Endothelial cell of umbilical vein (primary cell): Measurements from ENCODE around the gene CCDC60.

ENCODE experiments used
- EZH2 ChIP-seq: IDR thresholded peaks from 2 replicates; pipeline ENCODE4 v1.6.1; 2012; ENCODE audit warnings: borderline replicate concordance, low read depth, mild to moderate bottlenecking, moderate library complexity, low read length, inconsistent platforms; ENCODE audit not compliant: severe bottlenecking
- POLR2A ChIP-seq: IDR thresholded peaks from 2 replicates; pipeline ENCODE4 v1.6.1; 2012; ENCODE audit warnings: low read depth, mild to moderate bottlenecking, control low read depth, low read length
- POLR2AphosphoS5 ChIP-seq: IDR thresholded peaks from 2 replicates; pipeline ENCODE4 v1.6.1; 2012; ENCODE audit warnings: low read depth, mild to moderate bottlenecking, control low read depth, low read length, moderate library complexity; ENCODE audit not compliant: insufficient read depth
- TF ChIP-seq, protein P1 (sequence below), 2 donors: IDR thresholded peaks; 1 replicate in 1 of 2; 2 replicates in 1 of 2; pipeline ENCODE4 v1.5.1; 2011; ENCODE audit warnings: low read length in 2 of 2, mild to moderate bottlenecking in 2 of 2, moderate library complexity in 2 of 2, control low read depth in 1 of 2, inconsistent platforms in 1 of 2, low read depth in 1 of 2; ENCODE audit not compliant: insufficient read depth in 1 of 2; ENCODE audit errors: extremely low read depth in 1 of 2

DNA sequence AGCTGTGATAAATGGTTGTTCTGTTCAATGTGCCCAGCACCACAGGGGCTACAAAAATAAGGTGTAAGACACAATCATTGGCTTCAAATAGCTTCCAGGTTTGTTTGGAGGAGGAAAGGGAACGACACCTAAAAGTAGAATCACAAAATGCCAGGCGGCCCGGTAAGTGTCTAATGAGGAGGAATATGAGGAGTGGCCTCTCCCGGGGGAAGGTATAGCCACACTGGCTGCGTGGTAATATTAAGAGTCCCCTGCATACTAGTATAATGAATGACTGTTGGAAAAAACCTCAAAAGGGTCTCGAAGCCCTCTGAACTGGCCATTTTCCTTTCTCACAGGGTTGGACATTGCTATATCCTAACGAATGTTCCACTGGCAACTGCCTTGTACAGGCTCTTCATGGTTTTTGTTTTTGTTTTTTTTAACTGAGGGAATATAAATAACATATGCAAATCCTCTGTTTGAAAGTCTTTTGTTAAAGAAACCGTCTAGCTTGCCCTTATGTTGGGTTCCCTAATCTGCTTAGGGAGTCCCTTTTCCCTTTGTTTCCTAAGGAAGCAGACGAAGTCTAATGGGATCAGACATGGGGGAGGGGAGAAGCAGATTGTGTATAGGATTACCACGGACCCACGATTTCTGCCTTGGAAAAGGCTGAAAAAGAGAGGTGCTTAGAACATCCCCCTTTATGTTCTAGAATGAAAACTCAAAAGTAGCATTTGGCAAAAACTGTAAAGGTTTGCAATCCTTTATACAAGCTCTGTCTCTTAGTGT is 4.2 kb downstream of the CCDC60 start:
- TF ChIP-seq POLR2A (no peak), POLR2AphosphoS5 (no peak), EZH2 (no peak)
- TF ChIP-seq, protein P1, sequence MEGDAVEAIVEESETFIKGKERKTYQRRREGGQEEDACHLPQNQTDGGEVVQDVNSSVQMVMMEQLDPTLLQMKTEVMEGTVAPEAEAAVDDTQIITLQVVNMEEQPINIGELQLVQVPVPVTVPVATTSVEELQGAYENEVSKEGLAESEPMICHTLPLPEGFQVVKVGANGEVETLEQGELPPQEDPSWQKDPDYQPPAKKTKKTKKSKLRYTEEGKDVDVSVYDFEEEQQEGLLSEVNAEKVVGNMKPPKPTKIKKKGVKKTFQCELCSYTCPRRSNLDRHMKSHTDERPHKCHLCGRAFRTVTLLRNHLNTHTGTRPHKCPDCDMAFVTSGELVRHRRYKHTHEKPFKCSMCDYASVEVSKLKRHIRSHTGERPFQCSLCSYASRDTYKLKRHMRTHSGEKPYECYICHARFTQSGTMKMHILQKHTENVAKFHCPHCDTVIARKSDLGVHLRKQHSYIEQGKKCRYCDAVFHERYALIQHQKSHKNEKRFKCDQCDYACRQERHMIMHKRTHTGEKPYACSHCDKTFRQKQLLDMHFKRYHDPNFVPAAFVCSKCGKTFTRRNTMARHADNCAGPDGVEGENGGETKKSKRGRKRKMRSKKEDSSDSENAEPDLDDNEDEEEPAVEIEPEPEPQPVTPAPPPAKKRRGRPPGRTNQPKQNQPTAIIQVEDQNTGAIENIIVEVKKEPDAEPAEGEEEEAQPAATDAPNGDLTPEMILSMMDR (IDR thresholded peaks at IDR 0.05; ENCODE audit: extremely low read depth in 1 of 2, insufficient read depth in 1 of 2, low read depth in 1 of 2, low read length in 2 of 2), result no peak
